GM11168 (cell line): ENCODE results near the gene CDK3.
"Not testable (repeated sequence)": the region's sequence is repeated elsewhere in the genome, so short reads cannot be mapped to it uniquely, and the experiment has no call there.

Experiments used
- in situ Hi-C: fragments of 300-500 bp; cut with MboI; formaldehyde crosslinking; loops from one replicate; pipeline ENCODE4 v1.12.0; 2022; ENCODE audit warnings: low sequenced_read_pairs; ENCODE audit not compliant: unreplicated experiment

CDK3 gene

DNA sequence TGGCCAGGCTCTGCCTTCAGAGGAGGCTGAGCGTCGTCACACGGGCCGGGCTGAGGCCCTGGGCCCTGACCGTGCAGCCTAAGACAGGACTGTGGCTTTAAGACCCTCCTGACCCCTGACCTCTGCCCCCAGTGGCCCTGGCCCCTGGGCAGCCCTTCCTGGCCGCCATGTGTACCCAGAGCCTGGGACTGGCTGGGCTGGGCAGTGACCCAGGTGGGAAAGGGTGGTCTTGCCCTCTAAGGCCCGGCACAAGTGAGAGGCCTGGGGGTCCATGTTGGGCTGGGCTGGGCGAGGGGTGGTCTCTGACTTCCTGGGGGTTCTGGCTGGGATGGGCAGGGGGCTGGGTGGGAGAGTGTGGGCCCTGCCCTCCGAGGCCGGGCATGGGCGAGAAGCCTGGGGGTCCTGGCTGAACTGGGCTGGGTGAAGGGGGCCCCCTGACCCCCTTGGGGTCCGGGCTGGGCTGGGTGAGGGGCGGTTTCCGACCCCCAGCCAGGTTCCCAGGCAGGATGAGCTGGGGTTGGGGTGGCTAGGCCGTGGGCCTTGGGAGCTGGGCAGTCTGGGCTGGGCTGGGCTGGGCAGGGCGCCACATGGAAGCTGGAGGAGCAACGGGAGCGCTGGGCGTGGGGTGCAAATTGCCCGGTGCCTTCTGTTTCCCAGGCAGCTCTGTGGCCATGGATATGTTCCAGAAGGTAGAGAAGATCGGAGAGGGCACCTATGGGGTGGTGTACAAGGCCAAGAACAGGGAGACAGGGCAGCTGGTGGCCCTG lies at the start of gene CDK3:
Gene CDK3, plus strand, starts transcription at position 101 of the 767 bp plus-strand sequence. Its CDS starts 571 bp downstream, at position 672.
- in situ Hi-C loops = loop anchor here (10.0 to 25.0 kb wide), 2 partner anchors 86 to 286 kb away; no protein-coding TSS in a partner anchor

DNA sequence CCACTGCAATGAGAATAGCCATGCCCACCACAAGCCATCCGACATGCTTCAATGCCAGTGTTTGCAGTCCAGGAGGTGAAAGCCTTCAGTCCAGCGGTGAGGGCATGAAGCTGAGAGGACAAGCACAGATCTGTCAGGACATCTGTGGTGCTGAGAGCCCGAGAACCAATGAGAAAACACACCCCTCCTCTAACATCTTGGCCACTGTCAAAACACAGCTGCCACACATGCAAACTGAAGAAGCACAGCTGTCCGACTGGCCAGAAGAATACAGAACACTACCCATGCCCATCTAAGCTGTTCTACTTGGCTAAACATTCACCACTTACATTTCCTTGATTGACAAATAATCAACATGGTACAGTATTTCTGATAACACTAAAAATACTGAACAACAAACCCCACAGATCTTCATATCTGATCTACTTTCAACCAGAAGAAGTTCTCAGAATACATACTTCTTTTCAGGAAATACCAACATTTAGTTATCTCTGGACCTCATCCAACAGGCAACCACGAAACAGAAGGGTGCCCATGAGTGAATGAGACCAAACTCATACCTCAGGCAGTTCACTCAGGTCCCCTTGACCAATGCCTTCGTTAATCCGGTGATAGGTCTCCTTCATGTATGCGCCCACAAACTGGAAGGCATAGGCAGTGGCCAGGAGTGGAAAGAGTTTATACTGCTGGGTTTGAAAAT lies 49.6 kb upstream of the CDK3 start:
- in situ Hi-C loops = no loop called here

- in situ Hi-C loops = no loop called here
These were observed 41.4 kb upstream of the CDK3 start for GRCh38 chr17:75959051-75959838.

- in situ Hi-C loops = no loop called here
These were observed 40.7 kb upstream of the CDK3 start for GRCh38 chr17:75959839-75960511.

GRCh38 chr17:75965468-75965867 lies 35.2 kb upstream of the CDK3 start:
- in situ Hi-C loops = no loop called here

DNA sequence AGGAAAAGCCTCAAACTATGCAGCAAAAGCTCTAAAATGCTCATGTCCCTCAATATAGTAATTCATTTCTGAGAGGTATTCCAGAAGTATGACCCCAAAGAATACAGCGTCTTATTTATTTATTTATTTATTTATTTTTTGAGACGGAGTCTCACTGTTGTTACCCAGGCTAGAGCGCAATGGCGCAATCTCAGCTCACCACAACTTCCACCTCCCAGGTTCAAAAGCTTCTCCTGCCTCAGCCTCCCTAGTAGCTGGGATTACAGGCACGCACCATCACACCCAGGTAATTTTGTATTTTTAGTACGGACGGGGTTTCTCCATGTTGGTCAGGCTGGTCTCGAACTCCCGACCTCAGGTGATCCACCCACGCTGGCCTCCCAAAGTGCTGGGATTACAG lies 31.6 kb upstream of the CDK3 start:
- in situ Hi-C loops = not testable (repeated sequence)

DNA sequence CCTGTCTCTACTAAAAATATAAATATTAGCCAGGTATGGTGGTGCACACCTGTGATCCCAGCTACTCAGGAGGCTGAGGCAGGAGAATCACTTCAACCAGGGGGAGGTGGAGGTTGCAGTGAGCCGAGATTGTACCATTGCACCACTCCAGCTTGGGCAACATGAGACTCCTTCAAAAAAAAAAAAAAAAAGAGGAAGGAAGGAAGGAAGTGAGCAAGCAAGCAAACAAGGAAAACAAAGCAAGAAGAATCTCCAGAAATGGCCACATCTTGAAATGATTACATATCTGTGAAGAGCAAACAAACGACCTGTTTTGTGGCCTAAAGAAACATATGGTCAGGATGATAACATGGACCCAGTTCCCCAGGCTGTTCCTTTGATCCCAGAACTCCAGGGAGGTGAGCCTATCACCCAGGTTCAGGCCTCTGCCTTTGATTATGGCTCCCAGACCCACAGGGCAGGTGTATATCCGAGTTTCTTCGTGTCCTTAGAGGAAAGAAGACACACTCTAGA lies 30.6 kb upstream of the CDK3 start:
- in situ Hi-C loops = no loop called here

- in situ Hi-C loops = no loop called here
These were observed 30.0 kb upstream of the CDK3 start for GRCh38 chr17:75970626-75971025.

DNA sequence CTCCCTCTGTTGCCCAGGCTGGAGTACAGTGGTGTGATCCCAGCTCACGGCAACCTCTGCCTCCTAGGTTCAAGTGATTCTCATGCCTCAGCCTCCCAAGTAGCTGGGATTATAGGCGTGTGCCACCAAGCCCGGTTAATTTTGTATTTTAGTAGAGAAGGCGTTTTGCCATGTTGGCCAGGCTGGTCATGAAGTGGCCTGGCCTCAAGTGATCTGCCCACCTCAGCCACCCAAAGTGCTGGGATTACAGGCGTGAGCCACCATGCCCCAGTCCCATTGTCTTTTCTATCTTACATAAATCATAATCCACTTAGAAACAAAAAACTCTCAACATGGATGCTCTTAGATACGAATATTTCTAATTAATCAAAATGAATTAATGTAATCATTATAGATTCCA lies 25.5 kb upstream of the CDK3 start:
- in situ Hi-C loops = not testable (repeated sequence)

DNA sequence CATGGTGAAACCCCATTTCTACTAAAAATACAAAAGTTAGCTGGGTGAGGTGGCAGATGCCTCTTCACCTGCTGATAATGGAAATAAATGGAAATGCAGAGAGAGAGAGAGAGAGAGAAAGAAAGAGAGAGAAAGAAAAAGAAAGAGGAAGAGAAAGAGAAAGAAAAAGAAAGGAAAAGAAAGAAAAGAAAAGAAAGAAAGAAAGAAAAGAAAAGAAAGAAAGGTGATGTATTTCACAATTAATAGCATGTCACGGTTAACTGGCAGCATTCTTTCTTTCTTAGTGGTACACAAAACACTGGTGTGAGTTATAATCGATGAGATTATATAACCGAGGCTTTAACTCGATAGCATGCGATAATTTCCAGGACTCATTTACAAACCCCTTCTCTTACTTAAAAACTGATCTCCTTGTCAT lies 24.9 kb upstream of the CDK3 start:
- in situ Hi-C loops = no loop called here

DNA sequence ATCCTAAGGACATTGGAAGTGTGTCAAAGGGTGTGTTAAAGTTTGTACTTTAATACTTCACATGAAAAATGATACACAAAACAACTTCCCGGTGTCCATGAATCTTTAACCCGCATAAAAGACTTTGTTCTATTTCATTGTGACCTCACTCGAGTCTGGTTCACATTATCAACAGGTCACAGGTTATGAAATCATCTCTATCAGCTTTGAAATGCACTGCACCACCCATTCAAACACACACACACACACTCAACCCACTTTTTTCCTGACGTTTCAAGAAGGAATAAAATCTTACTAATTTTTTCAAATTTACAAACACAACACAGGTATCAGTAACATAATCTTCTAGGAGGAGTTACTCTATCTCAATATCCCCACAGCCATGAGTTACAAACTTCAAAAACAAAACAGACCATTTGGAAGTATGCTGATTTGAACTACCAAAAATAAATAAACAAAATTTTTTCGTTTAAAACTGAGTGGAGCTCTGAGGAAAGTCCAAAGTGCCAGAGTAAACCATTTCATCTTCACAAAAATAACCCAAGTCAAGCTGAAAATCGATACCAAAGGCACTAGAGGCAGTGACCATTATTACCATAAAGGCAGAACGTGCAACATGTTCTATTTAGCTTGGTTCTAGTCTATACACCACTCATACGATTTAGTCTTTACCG lies 24.3 kb upstream of the CDK3 start:
- in situ Hi-C loops = no loop called here

DNA sequence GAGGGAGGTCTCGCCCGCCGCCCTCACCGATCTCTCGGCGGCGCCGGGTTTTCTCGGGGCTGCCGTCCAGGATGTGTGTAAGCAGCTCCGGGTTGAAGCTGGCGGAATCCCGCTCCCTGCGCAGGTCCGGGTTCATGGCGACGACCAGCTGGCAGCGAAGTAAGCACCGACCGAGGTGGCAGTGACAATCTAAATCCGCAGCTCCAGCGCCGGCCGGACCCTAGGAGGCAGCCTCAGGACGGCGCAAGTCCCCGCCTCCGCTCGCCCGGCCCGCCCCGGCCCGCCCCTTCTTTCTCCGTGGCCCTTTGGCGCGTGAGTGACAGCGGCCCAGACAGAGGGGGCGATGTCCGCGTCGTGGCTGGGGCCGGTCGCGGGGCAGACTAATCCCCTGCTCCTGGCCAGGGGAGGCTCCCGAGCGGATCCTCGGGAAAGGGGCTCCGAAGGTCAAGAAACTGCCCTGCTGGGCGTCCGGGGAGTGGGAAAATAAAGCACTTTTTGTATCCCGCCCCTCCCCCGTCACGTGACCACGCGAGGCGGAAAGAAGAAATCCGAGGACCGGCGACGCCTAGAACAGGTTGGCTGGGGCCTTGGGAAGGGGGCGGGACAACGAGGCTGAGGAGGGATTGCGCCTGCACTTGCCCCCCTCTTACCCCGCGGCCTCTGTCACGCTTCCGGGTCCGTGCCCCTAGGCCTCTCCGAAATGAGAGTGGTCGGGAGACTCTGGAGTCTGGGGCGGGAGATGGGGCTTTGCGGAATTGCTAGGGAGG lies 21.5 kb upstream of the CDK3 start, which contains the start of the genes ACOX1 and TEN1:
Gene ACOX1, minus strand, starts transcription at position 229 of the 767 bp plus-strand sequence. Its CDS starts 93 bp downstream, at position 136.
Gene TEN1, plus strand, starts transcription at position 303 of the 767 bp plus-strand sequence. CDS start 6,953 bp downstream, outside the sequence.
- in situ Hi-C loops = no loop called here

DNA sequence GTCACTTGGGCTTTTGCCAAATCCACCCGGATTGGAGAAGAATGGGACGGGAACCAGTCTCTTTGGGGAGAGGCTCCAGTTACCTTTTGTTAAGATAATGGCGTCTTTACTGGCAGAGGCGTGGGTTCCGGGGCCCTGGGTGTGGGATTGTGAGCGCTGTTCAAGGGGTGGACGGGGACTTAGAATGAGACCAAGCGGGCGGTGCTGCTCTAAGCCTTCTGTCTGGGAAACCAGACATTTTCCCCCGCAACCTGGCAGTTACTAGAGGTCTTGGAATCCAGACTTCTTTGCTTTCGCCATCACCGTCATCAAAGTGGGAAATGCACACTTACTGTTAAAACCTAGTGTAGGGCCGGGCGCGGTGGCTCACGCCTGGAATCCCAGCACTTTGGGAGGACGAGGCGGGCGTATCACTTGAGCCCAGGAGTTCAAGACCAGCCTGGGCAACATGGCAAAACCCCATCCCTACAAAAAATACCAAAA lies 20.9 kb upstream of the CDK3 start:
- in situ Hi-C loops = no loop called here

- in situ Hi-C loops = no loop called here
These were observed 20.3 kb upstream of the CDK3 start for GRCh38 chr17:75980188-75981018.

DNA sequence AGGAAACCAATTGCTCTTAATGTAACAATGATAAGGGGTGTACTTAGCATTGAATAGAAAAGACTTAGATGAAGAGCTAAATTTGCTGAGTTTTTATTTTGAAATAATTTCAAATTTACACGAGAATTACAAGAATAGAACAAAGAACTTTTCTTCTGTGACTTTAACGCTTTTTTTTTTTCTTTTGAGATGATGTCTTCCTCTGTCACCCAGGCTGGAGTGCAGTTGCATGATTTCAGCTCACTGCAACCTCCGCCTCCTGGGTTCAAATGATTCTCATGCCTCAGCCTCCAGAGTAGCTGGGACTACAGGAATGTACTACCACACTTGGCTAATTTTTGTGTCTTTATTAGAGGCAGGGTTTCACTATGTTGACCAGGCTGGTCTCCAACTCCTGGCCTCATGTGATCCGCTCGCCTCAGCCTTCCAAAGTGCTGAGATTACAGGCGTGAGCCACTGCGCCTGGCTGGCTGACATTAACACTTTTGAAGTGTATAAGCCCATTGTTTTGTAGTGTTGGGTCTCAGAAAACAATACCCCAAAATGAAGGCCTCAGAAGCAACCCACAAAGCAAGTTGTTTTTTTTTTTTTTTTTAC lies 19.5 kb upstream of the CDK3 start:
- in situ Hi-C loops = no loop called here

DNA sequence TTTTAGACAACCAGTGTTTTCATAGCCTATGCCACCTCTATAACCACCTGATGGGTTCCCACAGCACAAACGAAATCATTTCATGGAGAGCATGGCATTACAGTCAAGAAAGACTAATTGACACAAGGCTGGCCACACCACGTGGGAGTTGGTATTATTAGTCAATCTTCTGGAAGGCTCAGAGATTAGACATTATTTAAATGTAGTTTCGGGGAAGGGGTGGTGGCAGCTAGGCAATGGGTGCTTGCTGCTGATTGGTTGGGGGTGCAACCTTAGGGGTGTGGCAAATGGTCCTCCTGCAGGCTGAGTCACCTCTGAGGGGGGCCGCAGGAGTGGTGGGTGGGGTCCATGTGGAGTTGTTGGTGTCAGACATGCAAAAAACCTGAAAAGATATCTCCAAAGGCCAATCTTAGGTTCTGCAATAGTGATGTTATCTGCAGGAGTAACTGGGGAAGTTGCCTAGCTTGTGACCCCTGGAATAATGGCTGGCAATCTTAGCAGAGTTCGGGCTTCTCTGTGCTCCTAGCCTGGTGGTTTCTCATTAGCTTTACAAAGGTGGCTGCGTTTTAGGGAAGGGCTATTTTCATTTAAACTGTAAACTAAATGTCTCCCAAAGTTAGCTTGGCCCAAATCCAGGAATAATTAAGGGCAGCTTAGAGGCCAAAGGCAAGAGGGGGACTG lies 17.0 kb upstream of the CDK3 start:
- in situ Hi-C loops = no loop called here

DNA sequence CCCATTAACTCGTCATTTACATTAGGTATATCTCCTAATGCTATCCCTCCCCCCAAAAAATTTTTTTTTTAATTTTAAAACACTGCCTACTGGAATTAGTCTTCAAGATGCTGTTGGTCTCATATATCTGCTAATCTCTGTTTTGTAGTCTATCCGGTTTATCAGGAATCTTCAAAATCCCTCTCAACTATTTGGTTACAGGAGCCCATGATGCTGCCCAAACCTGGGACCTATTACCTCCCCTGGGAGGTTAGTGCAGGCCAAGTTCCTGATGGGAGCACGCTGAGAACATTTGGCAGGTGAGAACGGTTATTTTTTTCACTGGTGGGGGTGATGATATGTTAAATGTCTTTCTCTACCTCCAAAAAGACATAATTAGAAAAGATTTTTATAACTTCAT lies 14.7 kb upstream of the CDK3 start:
- in situ Hi-C loops = no loop called here
